K562 (cell line): ENCODE data around the gene RNF212B. TPM values are rescaled to one million over a fixed set of nuclear protein-coding genes. Genes with fewer than 3 reads are reported as not detected.
A peak's percentile ranks its signal among the peaks of the same experiment; 100 is the strongest.

Source experiments
- BCL6 ChIP-seq: fragments of 250-450 bp; sonication (Bioruptor Pico); IDR thresholded peaks from 2 replicates; pipeline ENCODE4 v1.4.0; 2020
- DACH1 ChIP-seq: fragments of 450-650 bp; IDR thresholded peaks from 2 replicates; pipeline ENCODE4 v1.6.1; 2018; ENCODE audit not compliant: partially characterized antibody
- ETV5 ChIP-seq: sonication (generic); formaldehyde crosslinking; IDR thresholded peaks from 2 replicates; pipeline ENCODE4 v1.4.0; 2020; ENCODE audit warnings: low read depth, mild to moderate bottlenecking, missing genetic modification reagents
- HMGN3 ChIP-seq: IDR thresholded peaks from 2 replicates; pipeline ENCODE4 v1.6.1; 2011; ENCODE audit warnings: borderline replicate concordance, low read depth, mild to moderate bottlenecking, mixed read lengths, low read length; ENCODE audit not compliant: insufficient read length; ENCODE audit errors: extremely low read depth
- HNRNPL ChIP-seq: fragments of 200-400 bp; formaldehyde crosslinking; IDR thresholded peaks from 2 replicates; pipeline ENCODE4 v1.6.1; 2017; ENCODE audit warnings: low read depth, mild to moderate bottlenecking, low read length
- MNT ChIP-seq, 2 experiments: fragments of 450-650 bp; conservative IDR thresholded peaks; 2 replicates each; pipeline ENCODE4 v1.6.1; 2017; ENCODE audit warnings: mild to moderate bottlenecking in 2 of 2, moderate library complexity in 2 of 2
- SMAD2 ChIP-seq: fragments of 150-350 bp; IDR thresholded peaks from 2 replicates; pipeline ENCODE4 v1.6.1; 2014; ENCODE audit warnings: low read depth, mild to moderate bottlenecking, low read length
- ZEB2 ChIP-seq: fragments of 450-650 bp; IDR thresholded peaks from 2 replicates; pipeline ENCODE4 v1.6.1; 2016
- ZNF449 ChIP-seq: fragments of 250-450 bp; sonication (Bioruptor Pico); IDR thresholded peaks from 2 replicates; pipeline ENCODE4 v1.8.0; 2022; ENCODE audit warnings: moderate library complexity, mild to moderate bottlenecking, inconsistent platforms
- polyA plus RNA-seq, 8 experiments: library from polyadenylated mRNA; depleted of rRNA in 4 of 8; stranded (reverse) in 5 of 8; unstranded in 3 of 8; fragments of >200 nt; fragmentation: Nextera tagmentation in 2 of 8; fragmentation: Illumina TruSeq in 1 of 8; extraction: Ambion mirVana in 2 of 8; extraction: Trizol in 1 of 8; gene quantifications; 2 replicates each; pipeline versions ENCODE4 v1.2.1 to v1.2.3, GENCODE V29; 2011 to 2014; ENCODE audit warnings: inconsistent platforms in 1 of 8, missing spikeins in 1 of 8
- total RNA-seq, 7 experiments: library from RNA; depleted of rRNA in 6 of 7; stranded (reverse); fragments of >200 nt in 6 of 7; fragmentation: Illumina TruSeq in 2 of 7; extraction: Trizol in 2 of 7; gene quantifications; 2 replicates each; pipeline versions ENCODE4 v1.2.1 to v1.2.3, GENCODE V29; 2011 to 2021; ENCODE audit warnings: low replicate concordance in 1 of 7
- TF ChIP-seq, protein P1 (sequence below): sonication (generic); formaldehyde crosslinking; IDR thresholded peaks from 2 replicates; pipeline ENCODE4 v1.8.0; 2022; ENCODE audit warnings: missing genetic modification reagents, mild to moderate bottlenecking, moderate library complexity, borderline replicate concordance
- TF ChIP-seq, protein P2 (sequence below): fragments of 450-650 bp; IDR thresholded peaks from 2 replicates; pipeline ENCODE4 v1.6.1; 2016; ENCODE audit warnings: mild to moderate bottlenecking, moderate library complexity

The RNF212B gene
- total and polyA plus RNA-seq, 9 of the 15 experiments (the other 6 are each of a cell fraction or from before 2014, with no cell fraction given): 0.15 to 0.43 (median 0.27) TPM; not detected in 3

GRCh38 chr14:23237772-23238594 lies at the start of gene RNF212B (continued):
- no peak for TF ChIP-seq ZEB2
- no peak for TF ChIP-seq ZNF449
- no peak for TF ChIP-seq HNRNPL
- TF ChIP-seq BCL6 (CRISPR knock-in tag): no peak
- TF ChIP-seq SMAD2: no peak
- TF ChIP-seq HMGN3: peak; percentile 86
- TF ChIP-seq ETV5 (CRISPR knock-in tag): peak; percentile 35; the same call in 1 of the 2 replicates
- peak; percentile 30 to 52; a peak in 1 of 4 replicates for TF ChIP-seq MNT (conservative IDR thresholded peaks at IDR 0.05)
- TF ChIP-seq, protein P1, sequence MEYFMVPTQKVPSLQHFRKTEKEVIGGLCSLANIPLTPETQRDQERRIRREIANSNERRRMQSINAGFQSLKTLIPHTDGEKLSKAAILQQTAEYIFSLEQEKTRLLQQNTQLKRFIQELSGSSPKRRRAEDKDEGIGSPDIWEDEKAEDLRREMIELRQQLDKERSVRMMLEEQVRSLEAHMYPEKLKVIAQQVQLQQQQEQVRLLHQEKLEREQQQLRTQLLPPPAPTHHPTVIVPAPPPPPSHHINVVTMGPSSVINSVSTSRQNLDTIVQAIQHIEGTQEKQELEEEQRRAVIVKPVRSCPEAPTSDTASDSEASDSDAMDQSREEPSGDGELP (CRISPR knock-in tag): peak; percentile 99
- TF ChIP-seq, protein P2, sequence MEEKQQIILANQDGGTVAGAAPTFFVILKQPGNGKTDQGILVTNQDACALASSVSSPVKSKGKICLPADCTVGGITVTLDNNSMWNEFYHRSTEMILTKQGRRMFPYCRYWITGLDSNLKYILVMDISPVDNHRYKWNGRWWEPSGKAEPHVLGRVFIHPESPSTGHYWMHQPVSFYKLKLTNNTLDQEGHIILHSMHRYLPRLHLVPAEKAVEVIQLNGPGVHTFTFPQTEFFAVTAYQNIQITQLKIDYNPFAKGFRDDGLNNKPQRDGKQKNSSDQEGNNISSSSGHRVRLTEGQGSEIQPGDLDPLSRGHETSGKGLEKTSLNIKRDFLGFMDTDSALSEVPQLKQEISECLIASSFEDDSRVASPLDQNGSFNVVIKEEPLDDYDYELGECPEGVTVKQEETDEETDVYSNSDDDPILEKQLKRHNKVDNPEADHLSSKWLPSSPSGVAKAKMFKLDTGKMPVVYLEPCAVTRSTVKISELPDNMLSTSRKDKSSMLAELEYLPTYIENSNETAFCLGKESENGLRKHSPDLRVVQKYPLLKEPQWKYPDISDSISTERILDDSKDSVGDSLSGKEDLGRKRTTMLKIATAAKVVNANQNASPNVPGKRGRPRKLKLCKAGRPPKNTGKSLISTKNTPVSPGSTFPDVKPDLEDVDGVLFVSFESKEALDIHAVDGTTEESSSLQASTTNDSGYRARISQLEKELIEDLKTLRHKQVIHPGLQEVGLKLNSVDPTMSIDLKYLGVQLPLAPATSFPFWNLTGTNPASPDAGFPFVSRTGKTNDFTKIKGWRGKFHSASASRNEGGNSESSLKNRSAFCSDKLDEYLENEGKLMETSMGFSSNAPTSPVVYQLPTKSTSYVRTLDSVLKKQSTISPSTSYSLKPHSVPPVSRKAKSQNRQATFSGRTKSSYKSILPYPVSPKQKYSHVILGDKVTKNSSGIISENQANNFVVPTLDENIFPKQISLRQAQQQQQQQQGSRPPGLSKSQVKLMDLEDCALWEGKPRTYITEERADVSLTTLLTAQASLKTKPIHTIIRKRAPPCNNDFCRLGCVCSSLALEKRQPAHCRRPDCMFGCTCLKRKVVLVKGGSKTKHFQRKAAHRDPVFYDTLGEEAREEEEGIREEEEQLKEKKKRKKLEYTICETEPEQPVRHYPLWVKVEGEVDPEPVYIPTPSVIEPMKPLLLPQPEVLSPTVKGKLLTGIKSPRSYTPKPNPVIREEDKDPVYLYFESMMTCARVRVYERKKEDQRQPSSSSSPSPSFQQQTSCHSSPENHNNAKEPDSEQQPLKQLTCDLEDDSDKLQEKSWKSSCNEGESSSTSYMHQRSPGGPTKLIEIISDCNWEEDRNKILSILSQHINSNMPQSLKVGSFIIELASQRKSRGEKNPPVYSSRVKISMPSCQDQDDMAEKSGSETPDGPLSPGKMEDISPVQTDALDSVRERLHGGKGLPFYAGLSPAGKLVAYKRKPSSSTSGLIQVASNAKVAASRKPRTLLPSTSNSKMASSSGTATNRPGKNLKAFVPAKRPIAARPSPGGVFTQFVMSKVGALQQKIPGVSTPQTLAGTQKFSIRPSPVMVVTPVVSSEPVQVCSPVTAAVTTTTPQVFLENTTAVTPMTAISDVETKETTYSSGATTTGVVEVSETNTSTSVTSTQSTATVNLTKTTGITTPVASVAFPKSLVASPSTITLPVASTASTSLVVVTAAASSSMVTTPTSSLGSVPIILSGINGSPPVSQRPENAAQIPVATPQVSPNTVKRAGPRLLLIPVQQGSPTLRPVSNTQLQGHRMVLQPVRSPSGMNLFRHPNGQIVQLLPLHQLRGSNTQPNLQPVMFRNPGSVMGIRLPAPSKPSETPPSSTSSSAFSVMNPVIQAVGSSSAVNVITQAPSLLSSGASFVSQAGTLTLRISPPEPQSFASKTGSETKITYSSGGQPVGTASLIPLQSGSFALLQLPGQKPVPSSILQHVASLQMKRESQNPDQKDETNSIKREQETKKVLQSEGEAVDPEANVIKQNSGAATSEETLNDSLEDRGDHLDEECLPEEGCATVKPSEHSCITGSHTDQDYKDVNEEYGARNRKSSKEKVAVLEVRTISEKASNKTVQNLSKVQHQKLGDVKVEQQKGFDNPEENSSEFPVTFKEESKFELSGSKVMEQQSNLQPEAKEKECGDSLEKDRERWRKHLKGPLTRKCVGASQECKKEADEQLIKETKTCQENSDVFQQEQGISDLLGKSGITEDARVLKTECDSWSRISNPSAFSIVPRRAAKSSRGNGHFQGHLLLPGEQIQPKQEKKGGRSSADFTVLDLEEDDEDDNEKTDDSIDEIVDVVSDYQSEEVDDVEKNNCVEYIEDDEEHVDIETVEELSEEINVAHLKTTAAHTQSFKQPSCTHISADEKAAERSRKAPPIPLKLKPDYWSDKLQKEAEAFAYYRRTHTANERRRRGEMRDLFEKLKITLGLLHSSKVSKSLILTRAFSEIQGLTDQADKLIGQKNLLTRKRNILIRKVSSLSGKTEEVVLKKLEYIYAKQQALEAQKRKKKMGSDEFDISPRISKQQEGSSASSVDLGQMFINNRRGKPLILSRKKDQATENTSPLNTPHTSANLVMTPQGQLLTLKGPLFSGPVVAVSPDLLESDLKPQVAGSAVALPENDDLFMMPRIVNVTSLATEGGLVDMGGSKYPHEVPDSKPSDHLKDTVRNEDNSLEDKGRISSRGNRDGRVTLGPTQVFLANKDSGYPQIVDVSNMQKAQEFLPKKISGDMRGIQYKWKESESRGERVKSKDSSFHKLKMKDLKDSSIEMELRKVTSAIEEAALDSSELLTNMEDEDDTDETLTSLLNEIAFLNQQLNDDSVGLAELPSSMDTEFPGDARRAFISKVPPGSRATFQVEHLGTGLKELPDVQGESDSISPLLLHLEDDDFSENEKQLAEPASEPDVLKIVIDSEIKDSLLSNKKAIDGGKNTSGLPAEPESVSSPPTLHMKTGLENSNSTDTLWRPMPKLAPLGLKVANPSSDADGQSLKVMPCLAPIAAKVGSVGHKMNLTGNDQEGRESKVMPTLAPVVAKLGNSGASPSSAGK: peak; percentile 84
- peak; percentile 87 for TF ChIP-seq DACH1
